ENCODE results near the gene SRGAP3. TPM values are rescaled to one million over a fixed set of nuclear protein-coding genes. Genes with fewer than 3 reads are reported as not detected.

SRGAP3 gene
- polyA plus RNA-seq, 2 donors = 1.3 to 3.3 TPM

DNA sequence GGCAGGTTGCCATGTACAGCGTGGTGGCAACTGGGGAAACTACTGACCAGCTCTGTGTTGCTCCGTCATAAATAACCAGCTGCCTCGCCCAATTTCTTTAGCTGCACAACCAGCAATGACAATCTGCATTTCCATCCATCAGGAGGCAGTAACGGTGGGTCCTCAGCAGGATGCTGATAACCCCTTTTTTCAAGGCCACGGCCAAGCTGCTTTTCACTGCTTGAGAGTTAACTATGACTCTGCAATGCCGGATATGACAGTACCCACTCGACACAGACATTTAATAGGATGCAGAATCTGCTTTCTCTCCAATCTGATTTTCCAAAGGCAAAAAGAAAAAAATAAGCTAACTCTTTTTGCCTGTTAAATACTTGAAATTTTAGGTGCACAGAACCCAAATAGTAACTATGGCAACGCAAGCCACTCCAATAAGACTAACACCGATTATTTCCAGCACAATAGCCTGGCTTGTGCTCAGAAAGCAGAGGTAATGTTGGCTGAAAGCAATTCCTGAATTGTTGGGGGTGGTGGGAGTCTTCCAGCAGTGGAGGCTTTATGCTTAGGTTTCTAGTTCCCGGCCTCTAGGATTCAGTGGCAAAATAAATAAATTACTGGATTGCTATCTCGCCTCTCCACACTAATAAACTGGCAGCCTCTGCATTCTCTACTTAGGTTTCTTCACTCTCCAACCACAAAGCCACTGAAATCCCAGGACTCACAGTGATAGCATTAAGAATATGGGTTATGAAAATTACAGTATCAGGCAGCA lies 31.2 kb upstream of the SRGAP3 start:
- Histone ChIP-seq H3K27me3 (ENCODE audit: control insufficient read depth in 1 of 2, insufficient read depth in 2 of 2, low read length in 2 of 2) (no peaks in the 10 kb centered on the region), H3K9me3 (ENCODE audit: control insufficient read depth in 2 of 2, insufficient read depth in 1 of 2, low read depth in 1 of 2, low read length in 1 of 2) (no peaks in the 10 kb centered on the region), H3K36me3 (ENCODE audit: control insufficient read depth in 2 of 2, insufficient read depth in 2 of 2, low read length in 1 of 2) (no peaks in the 10 kb centered on the region), H3K4me1 (ENCODE audit: control insufficient read depth in 2 of 2, insufficient read depth in 2 of 2, low read length in 1 of 2) (no peaks in the 10 kb centered on the region), H3K27ac (ENCODE audit: low read depth in 2 of 2, low read length in 1 of 2) (no peak overlapping the region), H3K4me3 (ENCODE audit: low read depth in 1 of 2, low read length in 2 of 2) (no peak overlapping the region)
- WGBS, 2 donors = 47 to 56% methylated on average over 11 of the region's 11 CpGs

DNA sequence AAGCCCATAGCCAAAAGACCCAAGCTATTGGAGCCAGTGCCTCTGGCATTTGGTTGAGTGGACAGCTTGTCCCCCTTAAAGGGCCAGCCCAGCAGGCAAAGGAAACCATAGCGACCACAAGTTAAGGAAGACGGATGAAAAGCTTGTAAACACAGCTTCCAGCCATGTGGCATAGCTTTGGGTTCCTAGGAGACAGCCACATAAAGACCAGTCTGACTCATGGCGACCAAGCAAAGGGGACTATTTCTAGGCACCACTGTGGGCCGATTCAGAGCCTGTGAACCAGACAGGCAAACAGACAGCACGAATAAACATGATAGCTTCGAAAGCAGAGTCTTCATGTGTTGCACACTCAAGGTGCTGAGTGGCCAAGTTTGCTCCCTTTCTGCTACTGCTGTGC lies 30.5 kb upstream of the SRGAP3 start:
- H3K4me1 ChIP-seq (ENCODE audit: control insufficient read depth in 2 of 2, insufficient read depth in 2 of 2, low read length in 1 of 2) = no peaks in the 10 kb centered on the region
- H3K36me3 ChIP-seq (ENCODE audit: control insufficient read depth in 2 of 2, insufficient read depth in 2 of 2, low read length in 1 of 2) = no peaks in the 10 kb centered on the region
- no peaks in the 10 kb centered on the region for H3K27me3 ChIP-seq (ENCODE audit: control insufficient read depth in 1 of 2, insufficient read depth in 2 of 2, low read length in 2 of 2)
- 49 to 51% methylated on average over 6 of the region's 6 CpGs for WGBS, 2 donors
- no peaks in the 10 kb centered on the region for H3K9me3 ChIP-seq (ENCODE audit: control insufficient read depth in 2 of 2, insufficient read depth in 1 of 2, low read depth in 1 of 2, low read length in 1 of 2)
- no peak overlapping the region for H3K27ac ChIP-seq (ENCODE audit: low read depth in 2 of 2, low read length in 1 of 2)
- no peak overlapping the region for H3K4me3 ChIP-seq (ENCODE audit: low read depth in 1 of 2, low read length in 2 of 2)

DNA sequence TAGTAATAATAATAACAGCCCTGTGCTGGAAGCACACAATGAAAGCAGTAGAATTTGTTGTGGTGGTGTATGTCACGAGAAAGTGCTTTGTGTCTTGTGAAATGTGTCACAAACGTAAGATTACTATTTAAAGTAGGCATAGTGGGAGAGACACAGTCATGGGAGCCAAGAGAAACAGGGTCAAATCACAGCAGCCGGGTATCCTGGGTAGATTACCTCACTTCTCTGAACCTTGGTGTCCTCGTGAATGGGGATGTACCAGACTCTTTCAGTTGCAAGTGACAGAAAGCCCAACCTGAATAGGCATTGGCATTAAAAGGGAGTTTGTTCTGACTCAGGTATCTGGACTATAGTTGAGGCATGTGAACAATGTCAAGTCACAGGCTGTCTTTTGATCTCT lies 29.1 kb upstream of the SRGAP3 start:
- no peaks in the 10 kb centered on the region for H3K36me3 ChIP-seq (ENCODE audit: control insufficient read depth in 2 of 2, insufficient read depth in 2 of 2, low read length in 1 of 2)
- no peaks in the 10 kb centered on the region for H3K27me3 ChIP-seq (ENCODE audit: control insufficient read depth in 1 of 2, insufficient read depth in 2 of 2, low read length in 2 of 2)
- WGBS, 2 donors = 66 to 72% methylated on average over 4 of the region's 4 CpGs
- H3K9me3 ChIP-seq (ENCODE audit: control insufficient read depth in 2 of 2, insufficient read depth in 1 of 2, low read depth in 1 of 2, low read length in 1 of 2) = peaks cover 0 to 7% of the 10 kb centered on the region in 2 donors
- H3K4me3 ChIP-seq (ENCODE audit: low read depth in 1 of 2, low read length in 2 of 2) = no peak overlapping the region
- no peaks in the 10 kb centered on the region for H3K4me1 ChIP-seq (ENCODE audit: control insufficient read depth in 2 of 2, insufficient read depth in 2 of 2, low read length in 1 of 2)
- no peak overlapping the region for H3K27ac ChIP-seq (ENCODE audit: low read depth in 2 of 2, low read length in 1 of 2)

DNA sequence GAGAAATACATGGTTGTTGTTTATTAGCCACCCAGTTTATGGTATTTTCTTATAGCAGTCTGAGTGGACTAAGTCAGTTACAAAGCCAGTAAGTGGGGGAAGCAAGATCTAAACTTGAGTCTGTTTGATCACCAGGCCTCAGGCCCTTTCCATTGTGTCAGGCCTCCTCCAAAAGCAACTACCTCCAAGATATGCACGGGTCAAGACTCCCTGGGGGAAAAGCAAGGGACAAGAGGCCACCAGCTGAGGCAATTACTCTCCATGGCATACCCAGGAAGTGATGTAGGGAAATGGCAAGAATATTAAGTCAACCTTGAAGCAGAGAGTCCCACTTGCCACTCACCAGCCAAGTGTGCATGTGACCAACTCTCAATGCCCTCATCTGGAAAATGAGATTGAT lies 28.6 kb upstream of the SRGAP3 start:
- 40 to 67% methylated on average over 1 of the region's 1 CpG for WGBS, 2 donors
- Histone ChIP-seq H3K27me3 (ENCODE audit: control insufficient read depth in 1 of 2, insufficient read depth in 2 of 2, low read length in 2 of 2) (no peaks in the 10 kb centered on the region), H3K4me3 (ENCODE audit: low read depth in 1 of 2, low read length in 2 of 2) (no peak overlapping the region), H3K27ac (ENCODE audit: low read depth in 2 of 2, low read length in 1 of 2) (no peak overlapping the region), H3K36me3 (ENCODE audit: control insufficient read depth in 2 of 2, insufficient read depth in 2 of 2, low read length in 1 of 2) (no peaks in the 10 kb centered on the region), H3K9me3 (ENCODE audit: control insufficient read depth in 2 of 2, insufficient read depth in 1 of 2, low read depth in 1 of 2, low read length in 1 of 2) (peaks cover 0 to 7% of the 10 kb centered on the region in 2 donors), H3K4me1 (ENCODE audit: control insufficient read depth in 2 of 2, insufficient read depth in 2 of 2, low read length in 1 of 2) (no peaks in the 10 kb centered on the region)

DNA sequence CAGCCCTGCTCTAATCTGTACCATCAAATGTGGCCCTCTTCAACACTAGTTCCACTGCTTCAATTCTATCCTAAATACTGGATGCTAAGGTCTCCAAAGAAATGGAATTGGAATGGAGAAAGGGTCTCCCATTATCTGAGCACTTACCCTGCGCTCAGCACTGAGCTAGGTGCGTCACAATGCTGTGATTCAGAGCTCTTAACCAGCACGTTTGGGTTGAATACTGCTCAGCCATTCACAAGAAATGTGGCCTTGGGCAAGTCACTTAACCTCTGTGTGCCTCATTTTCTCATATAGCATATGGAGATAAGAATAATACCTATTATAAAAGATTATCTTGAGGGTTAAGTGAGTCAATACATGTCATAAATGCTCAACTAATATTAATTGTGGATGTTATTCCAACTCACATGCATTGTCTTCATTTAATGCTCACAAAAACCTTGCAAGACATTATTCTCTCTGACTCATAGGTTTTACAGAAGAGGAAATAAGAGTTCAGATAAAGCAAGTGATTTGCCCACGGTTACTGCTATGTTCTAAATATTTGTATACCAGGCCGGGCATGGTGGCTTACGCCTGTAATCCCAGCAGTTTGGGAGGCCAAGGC lies 27.4 kb upstream of the SRGAP3 start:
- no peaks in the 10 kb centered on the region for H3K4me1 ChIP-seq (ENCODE audit: control insufficient read depth in 2 of 2, insufficient read depth in 2 of 2, low read length in 1 of 2)
- H3K4me3 ChIP-seq (ENCODE audit: low read depth in 1 of 2, low read length in 2 of 2) = no peak overlapping the region
- peaks cover 0 to 7% of the 10 kb centered on the region in 2 donors for H3K9me3 ChIP-seq (ENCODE audit: control insufficient read depth in 2 of 2, insufficient read depth in 1 of 2, low read depth in 1 of 2, low read length in 1 of 2)
- H3K36me3 ChIP-seq (ENCODE audit: control insufficient read depth in 2 of 2, insufficient read depth in 2 of 2, low read length in 1 of 2) = no peaks in the 10 kb centered on the region
- H3K27me3 ChIP-seq (ENCODE audit: control insufficient read depth in 1 of 2, insufficient read depth in 2 of 2, low read length in 2 of 2) = no peaks in the 10 kb centered on the region
- 76 to 78% methylated on average over 6 of the region's 6 CpGs for WGBS, 2 donors
- H3K27ac ChIP-seq (ENCODE audit: low read depth in 2 of 2, low read length in 1 of 2) = no peak overlapping the region

DNA sequence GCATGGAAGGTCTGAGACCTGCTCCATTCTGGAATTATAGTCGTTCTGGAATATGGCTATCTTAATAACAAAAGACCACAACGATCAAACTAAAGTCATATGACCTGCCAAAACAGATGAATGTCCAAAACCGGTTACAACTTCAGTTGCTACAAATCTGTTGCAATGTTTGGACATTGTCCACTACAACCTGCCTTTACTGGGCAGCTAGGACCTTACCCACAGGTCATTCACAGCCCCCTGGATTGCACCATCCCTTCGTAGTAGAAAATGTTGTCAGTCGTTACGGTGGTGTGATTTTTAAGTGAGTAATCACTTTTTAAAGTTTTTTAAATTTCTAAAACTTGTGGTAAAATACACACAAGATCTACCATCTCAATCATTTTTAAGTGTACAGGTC lies 22.5 kb upstream of the SRGAP3 start:
- no peak overlapping the region for H3K4me3 ChIP-seq (ENCODE audit: low read depth in 1 of 2, low read length in 2 of 2)
- H3K27ac ChIP-seq (ENCODE audit: low read depth in 2 of 2, low read length in 1 of 2) = no peak overlapping the region
- H3K4me1 ChIP-seq (ENCODE audit: control insufficient read depth in 2 of 2, insufficient read depth in 2 of 2, low read length in 1 of 2) = no peaks in the 10 kb centered on the region
- peaks cover 0 to 7% of the 10 kb centered on the region in 2 donors for H3K9me3 ChIP-seq (ENCODE audit: control insufficient read depth in 2 of 2, insufficient read depth in 1 of 2, low read depth in 1 of 2, low read length in 1 of 2)
- H3K27me3 ChIP-seq (ENCODE audit: control insufficient read depth in 1 of 2, insufficient read depth in 2 of 2, low read length in 2 of 2) = no peaks in the 10 kb centered on the region
- 63 to 64% methylated on average over 6 of the region's 6 CpGs for WGBS, 2 donors
- H3K36me3 ChIP-seq (ENCODE audit: control insufficient read depth in 2 of 2, insufficient read depth in 2 of 2, low read length in 1 of 2) = no peaks in the 10 kb centered on the region

DNA sequence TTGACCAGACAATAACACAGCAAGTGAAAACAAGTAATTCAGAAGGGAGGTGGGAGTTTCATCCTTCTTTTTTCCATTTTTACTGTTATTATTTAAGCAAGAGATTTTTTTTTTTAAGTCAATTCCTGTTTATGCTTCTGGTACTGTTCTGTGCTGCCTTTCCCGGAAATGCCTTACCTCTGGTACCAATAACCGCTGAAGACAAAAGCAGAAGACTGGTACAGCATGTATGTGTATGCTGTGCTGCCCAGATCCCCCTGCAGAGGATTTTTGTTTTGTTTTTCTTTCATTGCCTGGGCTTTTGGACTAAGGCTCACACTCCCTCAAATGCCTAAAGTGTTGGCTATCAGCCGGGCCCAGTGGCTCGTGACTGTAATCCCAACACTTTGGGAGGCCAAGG lies 21.3 kb upstream of the SRGAP3 start:
- peaks cover 0 to 7% of the 10 kb centered on the region in 2 donors for H3K9me3 ChIP-seq (ENCODE audit: control insufficient read depth in 2 of 2, insufficient read depth in 1 of 2, low read depth in 1 of 2, low read length in 1 of 2)
- H3K4me3 ChIP-seq (ENCODE audit: low read depth in 1 of 2, low read length in 2 of 2) = no peak overlapping the region
- WGBS, 2 donors = 85 to 89% methylated on average over 4 of the region's 4 CpGs
- no peak overlapping the region for H3K27ac ChIP-seq (ENCODE audit: low read depth in 2 of 2, low read length in 1 of 2)
- H3K27me3 ChIP-seq (ENCODE audit: control insufficient read depth in 1 of 2, insufficient read depth in 2 of 2, low read length in 2 of 2) = no peaks in the 10 kb centered on the region
- H3K36me3 ChIP-seq (ENCODE audit: control insufficient read depth in 2 of 2, insufficient read depth in 2 of 2, low read length in 1 of 2) = no peaks in the 10 kb centered on the region
- H3K4me1 ChIP-seq (ENCODE audit: control insufficient read depth in 2 of 2, insufficient read depth in 2 of 2, low read length in 1 of 2) = no peaks in the 10 kb centered on the region

DNA sequence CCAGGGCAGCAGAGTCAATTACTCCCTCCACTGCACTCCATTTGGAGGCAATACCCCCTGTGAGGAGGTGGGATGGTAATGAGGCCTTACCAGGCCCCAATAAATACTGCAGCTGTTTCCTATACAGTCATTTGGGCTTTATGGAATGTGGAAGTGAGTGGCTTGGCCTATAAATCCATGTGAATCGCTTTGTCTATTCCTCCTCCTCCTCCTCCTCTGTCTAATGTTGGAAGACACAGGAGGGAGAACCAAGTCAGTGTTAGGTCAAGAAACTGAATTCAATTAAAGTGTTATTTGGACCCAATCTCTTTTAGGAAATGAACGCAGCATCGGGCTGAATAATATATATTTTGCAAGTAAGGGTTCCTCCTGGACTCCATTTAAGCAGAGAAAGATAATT lies 17.3 kb upstream of the SRGAP3 start:
- WGBS, 2 donors = 97 to 100% methylated on average over 3 of the region's 3 CpGs
- H3K27me3 ChIP-seq (ENCODE audit: control insufficient read depth in 1 of 2, insufficient read depth in 2 of 2, low read length in 2 of 2) = no peaks in the 10 kb centered on the region
- H3K9me3 ChIP-seq (ENCODE audit: control insufficient read depth in 2 of 2, insufficient read depth in 1 of 2, low read depth in 1 of 2, low read length in 1 of 2) = no peaks in the 10 kb centered on the region
- no peaks in the 10 kb centered on the region for H3K4me1 ChIP-seq (ENCODE audit: control insufficient read depth in 2 of 2, insufficient read depth in 2 of 2, low read length in 1 of 2)
- no peaks in the 10 kb centered on the region for H3K36me3 ChIP-seq (ENCODE audit: control insufficient read depth in 2 of 2, insufficient read depth in 2 of 2, low read length in 1 of 2)
- no peak overlapping the region for H3K27ac ChIP-seq (ENCODE audit: low read depth in 2 of 2, low read length in 1 of 2)
- no peak overlapping the region for H3K4me3 ChIP-seq (ENCODE audit: low read depth in 1 of 2, low read length in 2 of 2)

DNA sequence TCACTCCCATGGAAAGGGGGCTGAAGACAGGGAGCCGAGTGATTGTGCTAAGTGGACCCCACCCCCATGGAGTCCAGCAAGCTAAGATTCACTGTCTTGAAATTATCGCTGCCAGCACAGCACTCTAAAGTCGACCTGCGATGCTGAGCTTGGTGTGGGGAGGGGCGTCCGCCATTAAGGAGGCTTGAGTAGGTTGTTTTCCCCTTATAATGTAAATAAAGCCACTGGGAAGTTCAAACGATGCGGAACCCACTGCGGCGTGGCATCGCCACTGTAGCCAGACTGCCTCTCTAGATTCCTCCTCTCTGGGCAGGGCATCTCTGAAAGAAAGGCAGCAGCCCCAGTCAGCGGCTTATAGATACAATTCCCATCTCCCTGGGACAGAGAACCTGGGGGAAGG lies 10.9 kb upstream of the SRGAP3 start:
- Histone ChIP-seq H3K36me3 (ENCODE audit: control insufficient read depth in 2 of 2, insufficient read depth in 2 of 2, low read length in 1 of 2) (no peaks in the 10 kb centered on the region), H3K4me1 (ENCODE audit: control insufficient read depth in 2 of 2, insufficient read depth in 2 of 2, low read length in 1 of 2) (no peaks in the 10 kb centered on the region), H3K4me3 (ENCODE audit: low read depth in 1 of 2, low read length in 2 of 2) (no peak overlapping the region), H3K27me3 (ENCODE audit: control insufficient read depth in 1 of 2, insufficient read depth in 2 of 2, low read length in 2 of 2) (no peaks in the 10 kb centered on the region), H3K9me3 (ENCODE audit: control insufficient read depth in 2 of 2, insufficient read depth in 1 of 2, low read depth in 1 of 2, low read length in 1 of 2) (peaks cover 0 to 4% of the 10 kb centered on the region in 2 donors), H3K27ac (ENCODE audit: low read depth in 2 of 2, low read length in 1 of 2) (no peak overlapping the region)
- 88 to 89% methylated on average over 12 of the region's 12 CpGs for WGBS, 2 donors

DNA sequence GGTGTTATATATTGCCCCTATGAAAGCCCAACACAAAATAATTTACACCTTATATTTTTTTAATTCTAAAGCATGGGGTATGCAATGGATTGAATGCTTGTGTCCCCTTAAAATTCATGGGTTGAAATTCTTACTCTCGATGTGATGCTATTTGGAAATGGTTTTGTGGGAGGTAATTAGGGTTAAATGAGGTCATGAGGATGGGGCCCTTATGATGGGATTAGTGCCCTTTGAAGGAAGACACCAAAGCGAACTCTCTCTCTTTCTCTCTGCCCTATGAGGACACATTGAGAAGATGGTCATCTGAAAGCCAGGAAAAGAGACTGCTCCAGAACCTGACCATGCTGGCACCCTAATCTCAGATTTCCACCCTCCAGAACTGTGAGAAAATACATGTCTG lies 7.6 kb upstream of the SRGAP3 start:
- H3K9me3 ChIP-seq (ENCODE audit: control insufficient read depth in 2 of 2, insufficient read depth in 1 of 2, low read depth in 1 of 2, low read length in 1 of 2) = peaks cover 0 to 4% of the 10 kb centered on the region in 2 donors
- H3K36me3 ChIP-seq (ENCODE audit: control insufficient read depth in 2 of 2, insufficient read depth in 2 of 2, low read length in 1 of 2) = no peaks in the 10 kb centered on the region
- 97 to 98% methylated on average over 2 of the region's 2 CpGs for WGBS, 2 donors
- H3K27me3 ChIP-seq (ENCODE audit: control insufficient read depth in 1 of 2, insufficient read depth in 2 of 2, low read length in 2 of 2) = no peaks in the 10 kb centered on the region
- no peak overlapping the region for H3K4me3 ChIP-seq (ENCODE audit: low read depth in 1 of 2, low read length in 2 of 2)
- H3K27ac ChIP-seq (ENCODE audit: low read depth in 2 of 2, low read length in 1 of 2) = no peak overlapping the region
- H3K4me1 ChIP-seq (ENCODE audit: control insufficient read depth in 2 of 2, insufficient read depth in 2 of 2, low read length in 1 of 2) = no peaks in the 10 kb centered on the region

Data from esophagus (tissue), 2 donors.